GM23338 (cell line): ENCODE results near the gene ZNF177. TPM values are rescaled to one million over a fixed set of nuclear protein-coding genes. Genes with fewer than 3 reads are reported as not detected.
A peak's percentile ranks its signal among the peaks of the same experiment; 100 is the strongest.

Experiments used
- ATAC-seq: fragments of 200-7000 bp; cut with Tn5 transposase; 3 replicates; pipeline ENCODE4 v1.9.1; 2020
- DNase-seq: peaks from one replicate; pipeline ENCODE4 v3.0.0-alpha.2; 2015; ENCODE audit warnings: low spot score
- H2AFZ ChIP-seq: fragments of 200-600 bp; sonication (generic); 2 replicates; pipeline ENCODE4 v1.8.0; 2016; ENCODE audit warnings: antibody characterized with exemption, mild to moderate bottlenecking, moderate library complexity
- H3F3A ChIP-seq: fragments of 200-600 bp; sonication (generic); replicated peaks from 2 replicates; pipeline ENCODE4 v1.8.0; 2017; ENCODE audit warnings: antibody characterized with exemption, mixed run types, low read depth
- H3K27ac ChIP-seq: fragments of 200-600 bp; sonication (generic); 2 replicates; pipeline ENCODE4 v1.6.1; 2016; ENCODE audit warnings: low read depth
- H3K27me3 ChIP-seq: fragments of 200-600 bp; sonication (generic); 2 replicates; pipeline ENCODE4 v1.8.0; 2016; ENCODE audit warnings: mild to moderate bottlenecking, mixed run types, moderate library complexity; ENCODE audit not compliant: insufficient read depth
- H3K36me3 ChIP-seq: fragments of 200-600 bp; sonication (generic); 2 replicates; pipeline ENCODE4 v1.8.0; 2016; ENCODE audit warnings: mild to moderate bottlenecking; ENCODE audit not compliant: insufficient read depth
- H3K4me1 ChIP-seq: fragments of 200-600 bp; sonication (generic); 2 replicates; pipeline ENCODE4 v1.8.0; 2016; ENCODE audit warnings: mild to moderate bottlenecking, moderate library complexity; ENCODE audit not compliant: insufficient read depth
- H3K4me2 ChIP-seq: fragments of 200-600 bp; sonication (generic); 2 replicates; pipeline ENCODE4 v1.7.1; 2017; ENCODE audit warnings: mixed run types
- H3K4me3 ChIP-seq: fragments of 200-600 bp; sonication (generic); 2 replicates; pipeline ENCODE4 v1.6.1; 2016; ENCODE audit warnings: mixed run types
- H3K79me2 ChIP-seq: fragments of 200-600 bp; sonication (generic); replicated peaks from 2 replicates; pipeline ENCODE4 v1.8.0; 2017; ENCODE audit warnings: mild to moderate bottlenecking; ENCODE audit not compliant: insufficient read depth
- H3K9me2 ChIP-seq: fragments of 200-600 bp; sonication (generic); 2 replicates; pipeline ENCODE4 v1.8.0; 2017; ENCODE audit not compliant: insufficient read depth
- H4K20me1 ChIP-seq: fragments of 200-600 bp; sonication (generic); replicated peaks from 2 replicates; pipeline ENCODE4 v1.8.0; 2017; ENCODE audit warnings: mild to moderate bottlenecking; ENCODE audit not compliant: insufficient read depth
- H3K27ac Mint-ChIP-seq: 2 replicates; pipeline ENCODE4 v1.8.0; 2020; ENCODE audit warnings: inconsistent platforms, mild to moderate bottlenecking, moderate library complexity, mixed read lengths
- H3K27me3 Mint-ChIP-seq: 3 replicates; pipeline ENCODE4 v1.8.0; 2022; ENCODE audit warnings: low read depth, mild to moderate bottlenecking, moderate library complexity, mixed read lengths, inconsistent platforms; ENCODE audit not compliant: insufficient read depth, poor library complexity
- H3K36me3 Mint-ChIP-seq: 3 replicates; pipeline ENCODE4 v1.8.0; 2021; ENCODE audit warnings: low read depth, mild to moderate bottlenecking, inconsistent platforms, moderate library complexity, mixed read lengths
- H3K4me1 Mint-ChIP-seq: 3 replicates; pipeline ENCODE4 v1.8.0; 2020; ENCODE audit warnings: mild to moderate bottlenecking, inconsistent platforms, mixed read lengths
- H3K4me3 Mint-ChIP-seq: 3 replicates; pipeline ENCODE4 v1.8.0; 2021; ENCODE audit warnings: moderate library complexity, mild to moderate bottlenecking, inconsistent platforms, mixed read lengths
- H3K9me3 Mint-ChIP-seq: 3 replicates; pipeline ENCODE4 v1.8.0; 2020; ENCODE audit warnings: moderate library complexity, mild to moderate bottlenecking, inconsistent platforms, mixed read lengths
- CREB1 ChIP-seq: fragments of 250-450 bp; sonication (Bioruptor Pico); IDR thresholded peaks from 2 replicates; pipeline ENCODE4 v1.5.0; 2020; ENCODE audit warnings: low read depth, mild to moderate bottlenecking, moderate library complexity
- EZH2 ChIP-seq: fragments of 200-600 bp; sonication (generic); IDR thresholded peaks from one replicate; pipeline ENCODE4 v1.8.0; 2017; ENCODE audit warnings: antibody characterized with exemption, mild to moderate bottlenecking, low read depth; ENCODE audit not compliant: unreplicated experiment
- POLR2AphosphoS5 ChIP-seq: IDR thresholded peaks from 2 replicates; pipeline ENCODE4 v1.6.1; 2016; ENCODE audit warnings: antibody characterized with exemption, low read depth
- REST ChIP-seq: IDR thresholded peaks from one replicate; pipeline ENCODE4 v1.6.1; 2018; ENCODE audit warnings: antibody characterized with exemption; ENCODE audit not compliant: unreplicated experiment
- ZNF114 ChIP-seq: fragments of 250-450 bp; sonication (Bioruptor Pico); IDR thresholded peaks from 2 replicates; pipeline ENCODE4 v1.5.0; 2020; ENCODE audit warnings: mild to moderate bottlenecking, moderate library complexity
- ZNF331 ChIP-seq: fragments of 250-450 bp; sonication (Bioruptor Pico); IDR thresholded peaks from 2 replicates; pipeline ENCODE4 v1.5.0; 2020; ENCODE audit warnings: low read depth, mild to moderate bottlenecking, moderate library complexity
- long read RNA-seq: library from polyadenylated mRNA; unstranded; transcript quantifications from one replicate; pipeline ENCODE4 v2.0.0, GENCODE V29; 2020; ENCODE audit not compliant: unreplicated experiment
- polyA plus RNA-seq: library from polyadenylated mRNA; unstranded; fragments of >200 nt; fragmentation: Nextera tagmentation; extraction: Ambion mirVana; gene quantifications from 2 replicates; pipeline ENCODE4 v1.2.1, GENCODE V29; 2016
- total RNA-seq: library from RNA; depleted of rRNA; stranded (reverse); fragments of >200 nt; shearing (Covaris generic); gene quantifications from 2 replicates; pipeline ENCODE4 v1.2.3, GENCODE V29; 2014; rRNA removed
- TF ChIP-seq, protein P1 (sequence below): IDR thresholded peaks from 2 replicates; pipeline ENCODE4 v1.6.1; 2016; ENCODE audit warnings: antibody characterized with exemption
- TF ChIP-seq, protein P2 (sequence below), 2 experiments: fragments of 200-600 bp in 1 of 2; sonication (generic) in 1 of 2; conservative IDR thresholded peaks; 2 replicates each; pipeline versions ENCODE4 v1.5.1 to v1.6.1; 2016 to 2017; ENCODE audit warnings: antibody characterized with exemption in 2 of 2, low read depth in 2 of 2, mild to moderate bottlenecking in 2 of 2, moderate library complexity in 1 of 2

ZNF177 gene
- 5.0 and 7.1 TPM in 2 replicates for total RNA-seq
- polyA plus RNA-seq = 5.6 and 5.8 TPM in 2 replicates
- long read RNA-seq = 0 reads

DNA sequence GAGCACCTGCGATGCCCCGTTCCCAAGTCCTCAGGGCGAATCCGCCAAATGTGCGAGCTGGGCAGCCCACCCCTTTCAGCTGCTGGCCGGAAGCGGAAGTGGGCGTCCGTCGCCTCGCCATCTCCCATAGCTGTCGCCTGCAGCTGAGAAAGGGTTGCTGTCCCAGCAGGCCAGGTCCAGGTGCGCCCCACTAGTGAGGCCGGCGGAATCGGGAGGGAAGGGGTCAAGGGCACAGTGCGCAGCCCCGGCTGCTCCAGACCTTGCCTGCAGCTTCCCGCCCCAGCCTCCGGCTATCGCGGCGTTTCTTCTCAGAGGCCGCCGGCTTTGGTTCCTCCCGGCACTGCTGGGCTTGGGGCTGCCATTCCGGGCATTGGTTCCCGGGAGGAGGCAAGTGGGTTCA is at the start of gene ZNF177:
TSS of gene ZNF177 (plus strand) at position 109 of the 400 bp plus-strand sequence. CDS start 15,299 bp downstream, outside the sequence.
- H3K4me1 Mint-ChIP-seq = no peaks in the 10 kb centered on the region
- Histone ChIP-seq H3K27me3 (no peaks in the 10 kb centered on the region), H3K4me2 (peak within 1 kb of the TSS; percentile 51; the same call in 1 of the 2 replicates), H2AFZ (no peak within 1 kb of the TSS), H3K27ac (no peak within 1 kb of the TSS), H3F3A (no peaks in the 10 kb centered on the region), H4K20me1 (no peaks in the 10 kb centered on the region), H3K9me2 (no peaks in the 10 kb centered on the region), H3K36me3 (peaks cover 6% of the 10 kb centered on the region; the same call in 1 of the 2 replicates), H3K4me1 (no peaks in the 10 kb centered on the region), H3K4me3 (peak within 1 kb of the TSS; percentile 50), H3K79me2 (no peaks in the 10 kb centered on the region)
- ATAC-seq (peak; percentile 74), DNase-seq (peak; percentile 53)
- H3K4me3 Mint-ChIP-seq = peak within 1 kb of the TSS; percentile 57; the same call in 2 of the 3 replicates
- H3K9me3 Mint-ChIP-seq = peaks cover 94% of the 10 kb centered on the region
- TF ChIP-seq ZNF114 (no peak), POLR2AphosphoS5 (peak; percentile 41; the same call in 1 of the 2 replicates)
- peaks cover 64% of the 10 kb centered on the region for H3K36me3 Mint-ChIP-seq
- H3K27me3 Mint-ChIP-seq = peaks cover 9% of the 10 kb centered on the region
- no peak within 1 kb of the TSS for H3K27ac Mint-ChIP-seq

DNA sequence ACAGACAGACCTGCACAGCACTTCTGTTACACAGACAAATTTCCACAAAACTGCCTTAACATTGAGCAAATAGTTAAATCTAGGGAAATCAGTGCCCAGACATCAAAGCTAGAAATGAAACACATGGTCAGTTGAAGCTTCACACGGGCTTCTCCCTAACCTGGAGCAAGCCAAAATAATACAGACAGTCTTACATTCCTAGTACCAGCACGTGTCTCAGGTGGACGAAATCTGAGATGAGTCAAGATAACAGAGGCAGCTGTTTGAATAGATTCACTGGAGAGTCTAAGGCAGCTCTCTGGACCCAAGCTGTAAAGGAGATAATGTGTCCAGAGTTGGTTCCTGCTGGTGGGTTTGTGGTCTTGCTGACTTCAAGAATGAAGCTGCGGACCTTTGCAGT is 49.1 kb upstream of the ZNF177 start:
- Mint-ChIP-seq H3K9me3 (peaks cover 78% of the 10 kb centered on the region), H3K27me3 (peaks cover 10% of the 10 kb centered on the region), H3K4me3 (no peak overlapping the region), H3K36me3 (peaks cover 15% of the 10 kb centered on the region), H3K4me1 (no peaks in the 10 kb centered on the region), H3K27ac (no peak overlapping the region)
- H3F3A ChIP-seq = peaks cover 4% of the 10 kb centered on the region; the same call in 1 of the 2 replicates
- ATAC-seq (no peak), DNase-seq (no peak)
- H2AFZ ChIP-seq = no peak overlapping the region
- no peaks in the 10 kb centered on the region for H4K20me1 ChIP-seq
- no peak overlapping the region for H3K27ac ChIP-seq
- no peaks in the 10 kb centered on the region for H3K36me3 ChIP-seq
- no peaks in the 10 kb centered on the region for H3K9me2 ChIP-seq
- H3K27me3 ChIP-seq = no peaks in the 10 kb centered on the region
- no peaks in the 10 kb centered on the region for H3K4me1 ChIP-seq
- H3K4me2 ChIP-seq = no peak overlapping the region
- H3K4me3 ChIP-seq = no peak overlapping the region
- no peaks in the 10 kb centered on the region for H3K79me2 ChIP-seq
- TF ChIP-seq EZH2 (no peak), REST (no peak), ZNF331 (CRISPR knock-in tag) (no peak), POLR2AphosphoS5 (no peak), CREB1 (CRISPR knock-in tag) (no peak)
- TF ChIP-seq, protein P1, sequence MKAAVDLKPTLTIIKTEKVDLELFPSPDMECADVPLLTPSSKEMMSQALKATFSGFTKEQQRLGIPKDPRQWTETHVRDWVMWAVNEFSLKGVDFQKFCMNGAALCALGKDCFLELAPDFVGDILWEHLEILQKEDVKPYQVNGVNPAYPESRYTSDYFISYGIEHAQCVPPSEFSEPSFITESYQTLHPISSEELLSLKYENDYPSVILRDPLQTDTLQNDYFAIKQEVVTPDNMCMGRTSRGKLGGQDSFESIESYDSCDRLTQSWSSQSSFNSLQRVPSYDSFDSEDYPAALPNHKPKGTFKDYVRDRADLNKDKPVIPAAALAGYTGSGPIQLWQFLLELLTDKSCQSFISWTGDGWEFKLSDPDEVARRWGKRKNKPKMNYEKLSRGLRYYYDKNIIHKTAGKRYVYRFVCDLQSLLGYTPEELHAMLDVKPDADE = no peak
- TF ChIP-seq, protein P2, sequence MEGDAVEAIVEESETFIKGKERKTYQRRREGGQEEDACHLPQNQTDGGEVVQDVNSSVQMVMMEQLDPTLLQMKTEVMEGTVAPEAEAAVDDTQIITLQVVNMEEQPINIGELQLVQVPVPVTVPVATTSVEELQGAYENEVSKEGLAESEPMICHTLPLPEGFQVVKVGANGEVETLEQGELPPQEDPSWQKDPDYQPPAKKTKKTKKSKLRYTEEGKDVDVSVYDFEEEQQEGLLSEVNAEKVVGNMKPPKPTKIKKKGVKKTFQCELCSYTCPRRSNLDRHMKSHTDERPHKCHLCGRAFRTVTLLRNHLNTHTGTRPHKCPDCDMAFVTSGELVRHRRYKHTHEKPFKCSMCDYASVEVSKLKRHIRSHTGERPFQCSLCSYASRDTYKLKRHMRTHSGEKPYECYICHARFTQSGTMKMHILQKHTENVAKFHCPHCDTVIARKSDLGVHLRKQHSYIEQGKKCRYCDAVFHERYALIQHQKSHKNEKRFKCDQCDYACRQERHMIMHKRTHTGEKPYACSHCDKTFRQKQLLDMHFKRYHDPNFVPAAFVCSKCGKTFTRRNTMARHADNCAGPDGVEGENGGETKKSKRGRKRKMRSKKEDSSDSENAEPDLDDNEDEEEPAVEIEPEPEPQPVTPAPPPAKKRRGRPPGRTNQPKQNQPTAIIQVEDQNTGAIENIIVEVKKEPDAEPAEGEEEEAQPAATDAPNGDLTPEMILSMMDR (conservative IDR thresholded peaks at IDR 0.05; ENCODE audit: low read depth in 2 of 2) = no peak
